Cardiac muscle cell (in vitro differentiated cells and primary cell): ENCODE measurements around the gene ADORA2A. TPM values are rescaled to one million over a fixed set of nuclear protein-coding genes. Genes with fewer than 3 reads are reported as not detected.
A peak's percentile ranks its signal among the peaks of the same experiment; 100 is the strongest.

Experiments used
- DNase-seq, 2 donors: peaks; one replicate each; pipeline versions ENCODE4 v3.0.0 to v3.0.0-alpha.2; 2010 to 2017; ENCODE audit warnings: low read depth in 1 of 2, low spot score in 1 of 2
- H3K27ac ChIP-seq: fragments of 200-600 bp; sonication (generic); 2 replicates; pipeline ENCODE4 v1.5.1; 2016
- H3K27me3 ChIP-seq: fragments of 200-600 bp; sonication (generic); 2 replicates; pipeline ENCODE4 v1.6.0; 2016; ENCODE audit warnings: control low read depth
- H3K36me3 ChIP-seq: fragments of 200-600 bp; sonication (generic); 2 replicates; pipeline ENCODE4 v1.5.1; 2016; ENCODE audit warnings: control low read depth
- H3K4me1 ChIP-seq: fragments of 200-600 bp; sonication (generic); 2 replicates; pipeline ENCODE4 v1.8.1; 2017; ENCODE audit warnings: low read depth, mild to moderate bottlenecking, mixed run types
- H3K4me3 ChIP-seq: fragments of 200-600 bp; sonication (generic); 2 replicates; pipeline ENCODE4 v1.5.1; 2016; ENCODE audit warnings: mild to moderate bottlenecking
- H3K9me3 ChIP-seq: fragments of 200-600 bp; sonication (generic); 2 replicates; pipeline ENCODE4 v1.5.1; 2017; ENCODE audit warnings: low read depth, mild to moderate bottlenecking, control low read depth
- polyA plus RNA-seq: library from polyadenylated mRNA; unstranded; fragments of >200 nt; fragmentation: Nextera tagmentation; extraction: Ambion mirVana; gene quantifications from 2 replicates; pipeline ENCODE4 v1.2.1, GENCODE V29; 2016
- total RNA-seq: library from RNA; depleted of rRNA; stranded (reverse); fragments of >200 nt; gene quantifications from 2 replicates; pipeline ENCODE4 v1.2.3, GENCODE V29; 2016
- TF ChIP-seq, protein P1 (sequence below): IDR thresholded peaks from 2 replicates; pipeline ENCODE4 v1.5.1; 2012; ENCODE audit warnings: low read depth, mild to moderate bottlenecking, low read length

Gene ADORA2A
- total and polyA plus RNA-seq, 2 experiments from 2014 or later, result 4.0 to 13.7 TPM

GRCh38 chr22:24457894-24458420 is 30.6 kb downstream of the ADORA2A start:
- H3K27me3 ChIP-seq, result no peaks in the 10 kb centered on the region
- H3K36me3 ChIP-seq, result no peaks in the 10 kb centered on the region
- DNase-seq, result no peak
- H3K4me1 ChIP-seq, result peaks cover 19% of the 10 kb centered on the region
- H3K27ac ChIP-seq, result no peak overlapping the region
- TF ChIP-seq, protein P1, sequence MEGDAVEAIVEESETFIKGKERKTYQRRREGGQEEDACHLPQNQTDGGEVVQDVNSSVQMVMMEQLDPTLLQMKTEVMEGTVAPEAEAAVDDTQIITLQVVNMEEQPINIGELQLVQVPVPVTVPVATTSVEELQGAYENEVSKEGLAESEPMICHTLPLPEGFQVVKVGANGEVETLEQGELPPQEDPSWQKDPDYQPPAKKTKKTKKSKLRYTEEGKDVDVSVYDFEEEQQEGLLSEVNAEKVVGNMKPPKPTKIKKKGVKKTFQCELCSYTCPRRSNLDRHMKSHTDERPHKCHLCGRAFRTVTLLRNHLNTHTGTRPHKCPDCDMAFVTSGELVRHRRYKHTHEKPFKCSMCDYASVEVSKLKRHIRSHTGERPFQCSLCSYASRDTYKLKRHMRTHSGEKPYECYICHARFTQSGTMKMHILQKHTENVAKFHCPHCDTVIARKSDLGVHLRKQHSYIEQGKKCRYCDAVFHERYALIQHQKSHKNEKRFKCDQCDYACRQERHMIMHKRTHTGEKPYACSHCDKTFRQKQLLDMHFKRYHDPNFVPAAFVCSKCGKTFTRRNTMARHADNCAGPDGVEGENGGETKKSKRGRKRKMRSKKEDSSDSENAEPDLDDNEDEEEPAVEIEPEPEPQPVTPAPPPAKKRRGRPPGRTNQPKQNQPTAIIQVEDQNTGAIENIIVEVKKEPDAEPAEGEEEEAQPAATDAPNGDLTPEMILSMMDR, result no peak
- H3K4me3 ChIP-seq, result no peak overlapping the region
- H3K9me3 ChIP-seq, result no peaks in the 10 kb centered on the region

- no peaks in the 10 kb centered on the region for H3K9me3 ChIP-seq
- no peaks in the 10 kb centered on the region for H3K36me3 ChIP-seq
- peaks cover 18% of the 10 kb centered on the region for H3K4me1 ChIP-seq
- no peak overlapping the region for H3K27ac ChIP-seq
- DNase-seq, result no peak
- H3K4me3 ChIP-seq, result no peak overlapping the region
- H3K27me3 ChIP-seq, result no peaks in the 10 kb centered on the region
- TF ChIP-seq, protein P1, result no peak
Measured at GRCh38 chr22:24459911-24460310, 32.5 kb downstream of the ADORA2A start.

GRCh38 chr22:24460418-24461089 is 33.2 kb downstream of the ADORA2A start:
- Histone ChIP-seq H3K27ac (peak overlapping the region; percentile 74), H3K4me1 (peaks cover 21% of the 10 kb centered on the region), H3K9me3 (no peaks in the 10 kb centered on the region), H3K4me3 (no peak overlapping the region), H3K27me3 (no peaks in the 10 kb centered on the region), H3K36me3 (no peaks in the 10 kb centered on the region)
- TF ChIP-seq, protein P1, result no peak
- peak in 1 of 2 donors; percentile 47 for DNase-seq

GRCh38 chr22:24463071-24463760 is 35.8 kb downstream of the ADORA2A start:
- TF ChIP-seq, protein P1, result no peak
- no peaks in the 10 kb centered on the region for H3K36me3 ChIP-seq
- no peaks in the 10 kb centered on the region for H3K27me3 ChIP-seq
- DNase-seq, result no peak
- H3K4me3 ChIP-seq, result no peak overlapping the region
- H3K27ac ChIP-seq, result no peak overlapping the region
- no peaks in the 10 kb centered on the region for H3K9me3 ChIP-seq
- peaks cover 39% of the 10 kb centered on the region for H3K4me1 ChIP-seq

DNA sequence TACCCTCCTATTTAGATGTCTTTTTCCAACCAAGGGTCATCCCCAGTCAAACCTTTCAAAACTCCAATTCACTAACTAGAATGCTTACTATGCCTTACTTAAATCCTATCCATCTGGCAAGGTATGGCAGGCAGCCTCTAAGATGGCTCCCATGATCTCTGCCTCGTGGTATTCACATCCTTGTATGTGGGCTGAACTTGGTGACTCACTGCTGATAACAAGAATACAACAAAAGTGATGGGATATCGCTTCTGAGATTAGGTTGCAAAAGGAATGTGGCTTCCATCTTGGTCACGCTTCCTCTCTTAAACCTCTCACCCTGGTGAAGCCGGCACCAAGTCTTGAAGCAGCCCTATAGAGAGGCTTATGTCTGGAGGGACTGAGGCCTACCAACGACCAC is 38.2 kb downstream of the ADORA2A start:
- no peaks in the 10 kb centered on the region for H3K9me3 ChIP-seq
- peak in 1 of 2 donors; percentile 82 for DNase-seq
- TF ChIP-seq, protein P1, result no peak
- H3K4me3 ChIP-seq, result no peak overlapping the region
- no peaks in the 10 kb centered on the region for H3K27me3 ChIP-seq
- H3K36me3 ChIP-seq, result no peaks in the 10 kb centered on the region
- peaks cover 30% of the 10 kb centered on the region for H3K4me1 ChIP-seq
- peak overlapping the region; percentile 97 for H3K27ac ChIP-seq
